ENCODE measurements around the gene IKZF3.
"Not testable (repeated sequence)": the region's sequence is repeated elsewhere in the genome, so short reads cannot be mapped to it uniquely, and the experiment has no call there.

IKZF3 gene

GRCh38 chr17:39714234-39714633 lies 149.9 kb downstream of the IKZF3 start:
- no peak overlapping the region for H3K9ac ChIP-seq (ENCODE audit: low read length)
- no peaks in the 10 kb centered on the region for H3K79me2 ChIP-seq (ENCODE audit: insufficient read depth, low read length)
- H3K36me3 ChIP-seq (ENCODE audit: low read length) = no peaks in the 10 kb centered on the region
- H3K9me2 ChIP-seq (replicated peaks; ENCODE audit: insufficient read depth, low read length) = no peaks in the 10 kb centered on the region
- no peaks in the 10 kb centered on the region for H4K20me1 ChIP-seq (ENCODE audit: low read depth, low read length)
- no peaks in the 10 kb centered on the region for H3F3A ChIP-seq (ENCODE audit: insufficient read depth)
- no peak overlapping the region for H3K4me2 ChIP-seq (ENCODE audit: low read depth, low read length, poor library complexity, severe bottlenecking)
- no peak overlapping the region for H3K4me3 ChIP-seq (ENCODE audit: insufficient read depth, low read length, poor library complexity, severe bottlenecking)
- H3K9me3 ChIP-seq (ENCODE audit: insufficient read depth, low read length) = no peaks in the 10 kb centered on the region
- H3K27me3 ChIP-seq (ENCODE audit: low read length) = no peaks in the 10 kb centered on the region
- TF ChIP-seq EZH2phosphoT487 (conservative IDR thresholded peaks at IDR 0.05; ENCODE audit: low read length) (no peak), CTCF (IDR thresholded peaks at IDR 0.05; ENCODE audit: insufficient read depth, low read length, poor library complexity, severe bottlenecking) (no peak)
- H2AFZ ChIP-seq (ENCODE audit: low read depth, low read length, severe bottlenecking) = no peak overlapping the region
- no peak overlapping the region for H3K27ac ChIP-seq (ENCODE audit: low read depth, low read length)

- no peaks in the 10 kb centered on the region for H4K20me1 ChIP-seq (ENCODE audit: low read depth, low read length)
- H3K9me3 ChIP-seq (ENCODE audit: insufficient read depth, low read length) = no peaks in the 10 kb centered on the region
- no peak overlapping the region for H2AFZ ChIP-seq (ENCODE audit: low read depth, low read length, severe bottlenecking)
- no peak overlapping the region for H3K27ac ChIP-seq (ENCODE audit: low read depth, low read length)
- H3K79me2 ChIP-seq (ENCODE audit: insufficient read depth, low read length) = no peaks in the 10 kb centered on the region
- no peak overlapping the region for H3K4me2 ChIP-seq (ENCODE audit: low read depth, low read length, poor library complexity, severe bottlenecking)
- no peak for TF ChIP-seq CTCF (IDR thresholded peaks at IDR 0.05; ENCODE audit: insufficient read depth, low read length, poor library complexity, severe bottlenecking)
- TF ChIP-seq EZH2phosphoT487 (conservative IDR thresholded peaks at IDR 0.05; ENCODE audit: low read length) = no peak
- H3K4me3 ChIP-seq (ENCODE audit: insufficient read depth, low read length, poor library complexity, severe bottlenecking) = no peak overlapping the region
- H3K9me2 ChIP-seq (replicated peaks; ENCODE audit: insufficient read depth, low read length) = no peaks in the 10 kb centered on the region
- H3K9ac ChIP-seq (ENCODE audit: low read length) = no peak overlapping the region
- no peaks in the 10 kb centered on the region for H3F3A ChIP-seq (ENCODE audit: insufficient read depth)
- H3K36me3 ChIP-seq (ENCODE audit: low read length) = no peaks in the 10 kb centered on the region
- no peaks in the 10 kb centered on the region for H3K27me3 ChIP-seq (ENCODE audit: low read length)
These were observed 152.3 kb downstream of the IKZF3 start for GRCh38 chr17:39711851-39712250.

- H3K9me2 ChIP-seq (replicated peaks; ENCODE audit: insufficient read depth, low read length); H3K27me3 ChIP-seq (ENCODE audit: low read length); H3K9ac ChIP-seq (ENCODE audit: low read length); H2AFZ ChIP-seq (ENCODE audit: low read depth, low read length, severe bottlenecking); H3K79me2 ChIP-seq (ENCODE audit: insufficient read depth, low read length); H3K9me3 ChIP-seq (ENCODE audit: insufficient read depth, low read length); H3K27ac ChIP-seq (ENCODE audit: low read depth, low read length); H3K4me3 ChIP-seq (ENCODE audit: insufficient read depth, low read length, poor library complexity, severe bottlenecking); H3K36me3 ChIP-seq (ENCODE audit: low read length); H3F3A ChIP-seq (ENCODE audit: insufficient read depth); H3K4me2 ChIP-seq (ENCODE audit: low read depth, low read length, poor library complexity, severe bottlenecking); H4K20me1 ChIP-seq (ENCODE audit: low read depth, low read length): not testable (repeated sequence)
These were observed 153.0 kb downstream of the IKZF3 start for GRCh38 chr17:39711071-39711470.

- H3K27ac ChIP-seq (ENCODE audit: low read depth, low read length) = no peak overlapping the region
- H3K9me3 ChIP-seq (ENCODE audit: insufficient read depth, low read length) = no peaks in the 10 kb centered on the region
- no peak overlapping the region for H3K4me2 ChIP-seq (ENCODE audit: low read depth, low read length, poor library complexity, severe bottlenecking)
- H4K20me1 ChIP-seq (ENCODE audit: low read depth, low read length) = no peaks in the 10 kb centered on the region
- no peaks in the 10 kb centered on the region for H3K79me2 ChIP-seq (ENCODE audit: insufficient read depth, low read length)
- TF ChIP-seq CTCF (IDR thresholded peaks at IDR 0.05; ENCODE audit: insufficient read depth, low read length, poor library complexity, severe bottlenecking) (no peak), EZH2phosphoT487 (conservative IDR thresholded peaks at IDR 0.05; ENCODE audit: low read length) (no peak)
- H2AFZ ChIP-seq (ENCODE audit: low read depth, low read length, severe bottlenecking) = no peak overlapping the region
- no peak overlapping the region for H3K4me3 ChIP-seq (ENCODE audit: insufficient read depth, low read length, poor library complexity, severe bottlenecking)
- H3K36me3 ChIP-seq (ENCODE audit: low read length) = no peaks in the 10 kb centered on the region
- H3K9me2 ChIP-seq (replicated peaks; ENCODE audit: insufficient read depth, low read length) = no peaks in the 10 kb centered on the region
- H3K9ac ChIP-seq (ENCODE audit: low read length) = no peak overlapping the region
- no peaks in the 10 kb centered on the region for H3K27me3 ChIP-seq (ENCODE audit: low read length)
- no peaks in the 10 kb centered on the region for H3F3A ChIP-seq (ENCODE audit: insufficient read depth)
These were observed 153.8 kb downstream of the IKZF3 start for GRCh38 chr17:39709998-39710964.

Measured in SU-DHL-6 (cell line).